ENCODE measurements around the gene RGS1.

DNA sequence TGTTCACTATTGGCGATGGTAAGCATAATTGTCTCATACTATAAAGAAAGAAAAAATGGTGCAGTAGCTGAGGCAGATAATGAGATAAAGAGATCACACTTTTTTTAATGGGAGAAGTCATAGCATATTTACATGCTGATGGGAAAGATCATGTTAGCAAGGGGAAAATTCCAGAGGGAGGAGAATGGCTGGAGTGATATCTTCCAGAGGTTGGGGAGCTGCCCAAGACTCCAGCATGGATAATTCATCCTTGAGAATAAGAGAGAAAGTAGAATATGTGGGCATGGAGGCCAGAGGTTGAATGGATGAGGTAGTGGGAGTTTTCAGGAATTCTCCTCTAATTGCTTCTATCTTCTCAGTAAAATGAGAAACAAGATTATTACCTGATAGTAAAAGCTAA, 45.8 kb upstream of the RGS1 start:
- TF ChIP-seq FOXM1 (IDR thresholded peaks at IDR 0.05; ENCODE audit: borderline replicate concordance, low read depth) (no peak), RAD21 (IDR thresholded peaks at IDR 0.05; ENCODE audit: low read depth) (no peak), TAF1 (IDR thresholded peaks at IDR 0.05; ENCODE audit: low read depth) (no peak), CEBPB (IDR thresholded peaks at IDR 0.05) (no peak), EP300 (IDR thresholded peaks at IDR 0.05; ENCODE audit: borderline replicate concordance) (no peak), YY1 (IDR thresholded peaks at IDR 0.05; ENCODE audit: low read depth) (no peak), CREB1 (IDR thresholded peaks at IDR 0.05; ENCODE audit: low read depth) (no peak), USF1 (IDR thresholded peaks at IDR 0.05) (no peak), EGR1 (IDR thresholded peaks at IDR 0.05) (no peak), ZBTB7A (IDR thresholded peaks at IDR 0.05; ENCODE audit: low read depth) (no peak)
- TF ChIP-seq, protein P1, sequence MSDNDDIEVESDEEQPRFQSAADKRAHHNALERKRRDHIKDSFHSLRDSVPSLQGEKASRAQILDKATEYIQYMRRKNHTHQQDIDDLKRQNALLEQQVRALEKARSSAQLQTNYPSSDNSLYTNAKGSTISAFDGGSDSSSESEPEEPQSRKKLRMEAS (IDR thresholded peaks at IDR 0.05) = no peak
- TF ChIP-seq, protein P2, sequence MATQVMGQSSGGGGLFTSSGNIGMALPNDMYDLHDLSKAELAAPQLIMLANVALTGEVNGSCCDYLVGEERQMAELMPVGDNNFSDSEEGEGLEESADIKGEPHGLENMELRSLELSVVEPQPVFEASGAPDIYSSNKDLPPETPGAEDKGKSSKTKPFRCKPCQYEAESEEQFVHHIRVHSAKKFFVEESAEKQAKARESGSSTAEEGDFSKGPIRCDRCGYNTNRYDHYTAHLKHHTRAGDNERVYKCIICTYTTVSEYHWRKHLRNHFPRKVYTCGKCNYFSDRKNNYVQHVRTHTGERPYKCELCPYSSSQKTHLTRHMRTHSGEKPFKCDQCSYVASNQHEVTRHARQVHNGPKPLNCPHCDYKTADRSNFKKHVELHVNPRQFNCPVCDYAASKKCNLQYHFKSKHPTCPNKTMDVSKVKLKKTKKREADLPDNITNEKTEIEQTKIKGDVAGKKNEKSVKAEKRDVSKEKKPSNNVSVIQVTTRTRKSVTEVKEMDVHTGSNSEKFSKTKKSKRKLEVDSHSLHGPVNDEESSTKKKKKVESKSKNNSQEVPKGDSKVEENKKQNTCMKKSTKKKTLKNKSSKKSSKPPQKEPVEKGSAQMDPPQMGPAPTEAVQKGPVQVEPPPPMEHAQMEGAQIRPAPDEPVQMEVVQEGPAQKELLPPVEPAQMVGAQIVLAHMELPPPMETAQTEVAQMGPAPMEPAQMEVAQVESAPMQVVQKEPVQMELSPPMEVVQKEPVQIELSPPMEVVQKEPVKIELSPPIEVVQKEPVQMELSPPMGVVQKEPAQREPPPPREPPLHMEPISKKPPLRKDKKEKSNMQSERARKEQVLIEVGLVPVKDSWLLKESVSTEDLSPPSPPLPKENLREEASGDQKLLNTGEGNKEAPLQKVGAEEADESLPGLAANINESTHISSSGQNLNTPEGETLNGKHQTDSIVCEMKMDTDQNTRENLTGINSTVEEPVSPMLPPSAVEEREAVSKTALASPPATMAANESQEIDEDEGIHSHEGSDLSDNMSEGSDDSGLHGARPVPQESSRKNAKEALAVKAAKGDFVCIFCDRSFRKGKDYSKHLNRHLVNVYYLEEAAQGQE (IDR thresholded peaks at IDR 0.05; ENCODE audit: low read depth) = no peak
